HepG2 (cell line): ENCODE measurements around the gene LRP10. TPM values are rescaled to one million over a fixed set of nuclear protein-coding genes. Genes with fewer than 3 reads are reported as not detected.

Source experiments
- SMAD3 ChIP-seq: sonication (generic); formaldehyde crosslinking; IDR thresholded peaks from 2 replicates; pipeline ENCODE4 v1.4.0; 2020; ENCODE audit warnings: missing genetic modification reagents
- SP1 ChIP-seq, 2 experiments: fragments of 450-650 bp in 1 of 2; sonication (generic) in 1 of 2; formaldehyde crosslinking in 1 of 2; IDR thresholded peaks; 2 replicates each; pipeline versions ENCODE4 v1.4.0 to v1.6.1; 2016 to 2020; ENCODE audit warnings: missing genetic modification reagents in 1 of 2
- TFDP1 ChIP-seq: IDR thresholded peaks from 2 replicates; pipeline ENCODE4 v1.6.1; 2016; ENCODE audit warnings: missing compliant biosample characterization, missing genetic modification reagents, borderline replicate concordance
- YEATS4 ChIP-seq: sonication (generic); formaldehyde crosslinking; IDR thresholded peaks from 2 replicates; pipeline ENCODE4 v1.4.0; 2020; ENCODE audit warnings: missing genetic modification reagents, borderline replicate concordance
- ZBTB2 ChIP-seq: sonication (generic); formaldehyde crosslinking; IDR thresholded peaks from 2 replicates; pipeline ENCODE4 v1.8.0; 2022; ENCODE audit warnings: low read depth, missing genetic modification reagents
- ZNF280D ChIP-seq: sonication (generic); formaldehyde crosslinking; IDR thresholded peaks from 2 replicates; pipeline ENCODE4 v1.5.1; 2020; ENCODE audit warnings: mild to moderate bottlenecking, missing genetic modification reagents
- ZNF296 ChIP-seq: sonication (generic); formaldehyde crosslinking; conservative IDR thresholded peaks from 2 replicates; pipeline ENCODE4 v1.5.0; 2020; ENCODE audit warnings: mild to moderate bottlenecking, missing genetic modification reagents
- ZNF704 ChIP-seq: sonication (generic); formaldehyde crosslinking; IDR thresholded peaks from 2 replicates; pipeline ENCODE4 v1.8.1; 2023; ENCODE audit warnings: mild to moderate bottlenecking, inconsistent platforms, moderate library complexity, missing genetic modification reagents, borderline replicate concordance
- polyA plus RNA-seq, 8 experiments: library from polyadenylated mRNA; depleted of rRNA in 3 of 8; stranded (reverse) in 7 of 8; unstranded in 1 of 8; fragments of >200 nt; fragmentation: Illumina TruSeq in 4 of 8; extraction: Trizol in 4 of 8; gene quantifications; 2 replicates each; pipeline versions ENCODE4 v1.2.1 to v1.2.3, GENCODE V29; 2011 to 2016; ENCODE audit warnings: low read depth in 4 of 8, missing spikeins in 1 of 8, mixed read lengths in 1 of 8; ENCODE audit not compliant: insufficient read depth in 1 of 8
- total RNA-seq, 5 experiments: library from RNA; depleted of rRNA; stranded (reverse); fragments of >200 nt; fragmentation: Illumina TruSeq; extraction: Trizol; gene quantifications; 2 replicates each; pipeline ENCODE4 v1.2.3, GENCODE V29; 2016; ENCODE audit warnings: low read depth in 1 of 5
- TF ChIP-seq, protein P1 (sequence below): sonication (generic); formaldehyde crosslinking; IDR thresholded peaks from 2 replicates; pipeline ENCODE4; 2020; ENCODE audit warnings: missing genetic modification reagents, mild to moderate bottlenecking, borderline replicate concordance
- TF ChIP-seq, protein P2 (sequence below): sonication (generic); formaldehyde crosslinking; IDR thresholded peaks from 2 replicates; pipeline ENCODE4 v1.5.0; 2020; ENCODE audit warnings: mild to moderate bottlenecking, missing genetic modification reagents
- TF ChIP-seq, protein P3 (sequence below): sonication (generic); formaldehyde crosslinking; IDR thresholded peaks from 2 replicates; pipeline ENCODE4 v1.4.0; 2020; ENCODE audit warnings: missing genetic modification reagents; ENCODE audit errors: not compliant biosample characterization

The LRP10 gene
- total and polyA plus RNA-seq, 2 of the 13 experiments (the other 11 are each of a cell fraction or from before 2014, with no cell fraction given), result 16.9 to 45.2 TPM

DNA sequence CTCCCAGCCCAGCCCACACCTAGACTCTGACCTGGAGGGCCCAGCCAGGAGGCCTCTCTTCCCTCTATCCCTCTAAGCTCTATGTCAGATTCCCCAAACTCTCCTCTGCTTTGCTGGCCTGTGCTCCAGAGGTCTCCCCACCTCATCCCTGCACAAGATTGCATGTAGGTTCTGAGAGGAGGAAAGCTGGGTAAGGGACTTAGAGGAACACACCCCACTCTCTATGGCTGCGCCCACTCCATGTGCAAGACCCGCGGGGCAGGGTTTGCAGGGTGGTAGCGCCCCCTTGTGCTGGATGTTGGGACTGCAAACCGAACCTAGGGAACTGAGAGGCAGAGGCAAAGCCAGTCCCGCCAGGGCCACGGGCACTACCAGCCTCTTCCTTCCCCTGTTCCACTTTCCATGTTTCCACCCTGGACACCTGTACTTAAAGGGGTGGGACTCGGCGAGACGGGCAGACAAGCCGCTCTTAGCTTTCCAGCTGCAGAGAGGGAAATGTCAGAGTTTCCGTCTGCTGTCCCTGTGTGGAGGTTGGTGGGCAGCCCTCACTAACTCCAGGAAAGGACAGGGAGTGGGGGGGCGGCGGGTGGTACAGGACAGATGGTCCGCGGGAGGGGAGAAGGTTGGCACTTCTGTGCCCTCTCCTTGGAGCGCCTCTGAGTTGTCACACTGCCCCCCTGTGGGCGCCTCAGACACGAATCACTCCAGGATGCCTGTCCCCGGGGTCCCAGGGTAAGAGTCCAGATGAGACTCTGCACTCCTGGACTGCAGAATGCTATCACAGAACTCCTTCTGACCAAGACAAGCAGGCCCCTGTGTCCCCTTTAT is 18.4 kb upstream of the LRP10 start (continued):
- TF ChIP-seq ZBTB2, result no peak
- no peak for TF ChIP-seq SP1 (IDR thresholded peaks at IDR 0.05)
- peak; percentile 39; the same call in 1 of the 2 replicates for TF ChIP-seq SP1 (CRISPR knock-in tag; IDR thresholded peaks at IDR 0.05)
- peak; percentile 92; the same call in 1 of the 2 replicates for TF ChIP-seq SMAD3
- peak; percentile 82; the same call in 1 of the 2 replicates for TF ChIP-seq ZNF296 (CRISPR knock-in tag)
- TF ChIP-seq, protein P1, sequence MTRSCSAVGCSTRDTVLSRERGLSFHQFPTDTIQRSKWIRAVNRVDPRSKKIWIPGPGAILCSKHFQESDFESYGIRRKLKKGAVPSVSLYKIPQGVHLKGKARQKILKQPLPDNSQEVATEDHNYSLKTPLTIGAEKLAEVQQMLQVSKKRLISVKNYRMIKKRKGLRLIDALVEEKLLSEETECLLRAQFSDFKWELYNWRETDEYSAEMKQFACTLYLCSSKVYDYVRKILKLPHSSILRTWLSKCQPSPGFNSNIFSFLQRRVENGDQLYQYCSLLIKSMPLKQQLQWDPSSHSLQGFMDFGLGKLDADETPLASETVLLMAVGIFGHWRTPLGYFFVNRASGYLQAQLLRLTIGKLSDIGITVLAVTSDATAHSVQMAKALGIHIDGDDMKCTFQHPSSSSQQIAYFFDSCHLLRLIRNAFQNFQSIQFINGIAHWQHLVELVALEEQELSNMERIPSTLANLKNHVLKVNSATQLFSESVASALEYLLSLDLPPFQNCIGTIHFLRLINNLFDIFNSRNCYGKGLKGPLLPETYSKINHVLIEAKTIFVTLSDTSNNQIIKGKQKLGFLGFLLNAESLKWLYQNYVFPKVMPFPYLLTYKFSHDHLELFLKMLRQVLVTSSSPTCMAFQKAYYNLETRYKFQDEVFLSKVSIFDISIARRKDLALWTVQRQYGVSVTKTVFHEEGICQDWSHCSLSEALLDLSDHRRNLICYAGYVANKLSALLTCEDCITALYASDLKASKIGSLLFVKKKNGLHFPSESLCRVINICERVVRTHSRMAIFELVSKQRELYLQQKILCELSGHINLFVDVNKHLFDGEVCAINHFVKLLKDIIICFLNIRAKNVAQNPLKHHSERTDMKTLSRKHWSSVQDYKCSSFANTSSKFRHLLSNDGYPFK (CRISPR knock-in tag), result peak; percentile 89
- peak; percentile 87 for TF ChIP-seq ZNF704 (CRISPR knock-in tag)
- TF ChIP-seq, protein P2, sequence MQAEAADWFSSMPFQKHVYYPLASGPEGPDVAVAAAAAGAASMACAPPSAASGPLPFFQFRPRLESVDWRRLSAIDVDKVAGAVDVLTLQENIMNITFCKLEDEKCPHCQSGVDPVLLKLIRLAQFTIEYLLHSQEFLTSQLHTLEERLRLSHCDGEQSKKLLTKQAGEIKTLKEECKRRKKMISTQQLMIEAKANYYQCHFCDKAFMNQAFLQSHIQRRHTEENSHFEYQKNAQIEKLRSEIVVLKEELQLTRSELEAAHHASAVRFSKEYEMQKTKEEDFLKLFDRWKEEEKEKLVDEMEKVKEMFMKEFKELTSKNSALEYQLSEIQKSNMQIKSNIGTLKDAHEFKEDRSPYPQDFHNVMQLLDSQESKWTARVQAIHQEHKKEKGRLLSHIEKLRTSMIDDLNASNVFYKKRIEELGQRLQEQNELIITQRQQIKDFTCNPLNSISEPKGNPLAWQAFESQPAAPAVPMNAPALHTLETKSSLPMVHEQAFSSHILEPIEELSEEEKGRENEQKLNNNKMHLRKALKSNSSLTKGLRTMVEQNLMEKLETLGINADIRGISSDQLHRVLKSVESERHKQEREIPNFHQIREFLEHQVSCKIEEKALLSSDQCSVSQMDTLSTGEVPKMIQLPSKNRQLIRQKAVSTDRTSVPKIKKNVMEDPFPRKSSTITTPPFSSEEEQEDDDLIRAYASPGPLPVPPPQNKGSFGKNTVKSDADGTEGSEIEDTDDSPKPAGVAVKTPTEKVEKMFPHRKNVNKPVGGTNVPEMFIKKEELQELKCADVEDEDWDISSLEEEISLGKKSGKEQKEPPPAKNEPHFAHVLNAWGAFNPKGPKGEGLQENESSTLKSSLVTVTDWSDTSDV (CRISPR knock-in tag), result peak; percentile 82
- TF ChIP-seq TFDP1 (CRISPR knock-in tag), result peak; percentile 68
- TF ChIP-seq YEATS4 (CRISPR knock-in tag), result peak; percentile 66
- TF ChIP-seq ZNF280D, result no peak
- TF ChIP-seq, protein P3, sequence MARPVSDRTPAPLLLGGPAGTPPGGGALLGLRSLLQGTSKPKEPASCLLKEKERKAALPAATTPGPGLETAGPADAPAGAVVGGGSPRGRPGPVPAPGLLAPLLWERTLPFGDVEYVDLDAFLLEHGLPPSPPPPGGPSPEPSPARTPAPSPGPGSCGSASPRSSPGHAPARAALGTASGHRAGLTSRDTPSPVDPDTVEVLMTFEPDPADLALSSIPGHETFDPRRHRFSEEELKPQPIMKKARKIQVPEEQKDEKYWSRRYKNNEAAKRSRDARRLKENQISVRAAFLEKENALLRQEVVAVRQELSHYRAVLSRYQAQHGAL (CRISPR knock-in tag), result peak; percentile 19
